HepG2 (cell line): Measurements from ENCODE around the gene NOTCH4. TPM values are rescaled to one million over a fixed set of nuclear protein-coding genes. Genes with fewer than 3 reads are reported as not detected.

ENCODE experiments used
- ARNTL ChIP-seq: sonication (generic); formaldehyde crosslinking; IDR thresholded peaks from 2 replicates; pipeline ENCODE4 v1.4.0; 2020; ENCODE audit warnings: mild to moderate bottlenecking, missing genetic modification reagents
- ASH2L ChIP-seq: fragments of 300-600, 200-600 bp; sonication (generic); IDR thresholded peaks from 2 replicates; pipeline ENCODE4 v1.7.0; 2017; ENCODE audit warnings: low read depth, mild to moderate bottlenecking, moderate library complexity, mixed read lengths, low read length; ENCODE audit not compliant: insufficient read length
- ATF6 ChIP-seq: sonication (generic); formaldehyde crosslinking; conservative IDR thresholded peaks from 2 replicates; pipeline ENCODE4 v1.4.0; 2020; ENCODE audit warnings: missing genetic modification reagents
- BCL3 ChIP-seq: sonication (generic); formaldehyde crosslinking; IDR thresholded peaks from 2 replicates; pipeline ENCODE4 v1.5.1; 2020; ENCODE audit warnings: mild to moderate bottlenecking, missing genetic modification reagents, moderate library complexity
- BRCA1 ChIP-seq: sonication (generic); formaldehyde crosslinking; IDR thresholded peaks from 2 replicates; pipeline ENCODE4 v1.4.0; 2020; ENCODE audit warnings: missing genetic modification reagents
- BRD4 ChIP-seq: sonication (generic); formaldehyde crosslinking; IDR thresholded peaks from 2 replicates; pipeline ENCODE4 v1.4.0; 2020; ENCODE audit warnings: missing genetic modification reagents
- FOXP1 ChIP-seq, 2 experiments: fragments of 450-650 bp in 1 of 2; IDR thresholded peaks; 2 replicates each; pipeline ENCODE4 v1.6.1; 2017 to 2018; ENCODE audit warnings: antibody characterized with exemption in 1 of 2
- GPN1 ChIP-seq: sonication (generic); formaldehyde crosslinking; IDR thresholded peaks from 2 replicates; pipeline ENCODE4 v1.5.1; 2020; ENCODE audit warnings: missing genetic modification reagents, borderline replicate concordance
- KLF16 ChIP-seq, 2 experiments: sonication (generic) in 1 of 2; formaldehyde crosslinking in 1 of 2; IDR thresholded peaks; 2 replicates each; pipeline versions ENCODE4 v1.6.1 to v1.8.0; 2016 to 2023; ENCODE audit warnings: missing genetic modification reagents in 2 of 2, missing compliant biosample characterization in 1 of 2
- MIXL1 ChIP-seq: IDR thresholded peaks from 2 replicates; pipeline ENCODE4 v1.6.1; 2016
- MLXIP ChIP-seq: sonication (generic); formaldehyde crosslinking; IDR thresholded peaks from 2 replicates; pipeline ENCODE4 v1.9.0; 2021; ENCODE audit warnings: missing genetic modification reagents, borderline replicate concordance
- NFE2L2 ChIP-seq: fragments of 150-350 bp; IDR thresholded peaks from 2 replicates; pipeline ENCODE4 v1.6.1; 2014; ENCODE audit warnings: low read length
- RBAK ChIP-seq: sonication (generic); formaldehyde crosslinking; IDR thresholded peaks from 2 replicates; pipeline ENCODE4 v1.5.1; 2020; ENCODE audit warnings: mild to moderate bottlenecking, missing genetic modification reagents
- TCF12 ChIP-seq, 2 experiments: fragments of 450-650 bp in 1 of 2; sonication (generic) in 1 of 2; formaldehyde crosslinking in 1 of 2; IDR thresholded peaks; 2 replicates each; pipeline versions ENCODE4 v1.6.1 to v1.8.0; 2017 to 2022; ENCODE audit warnings: antibody characterized with exemption in 1 of 2, mild to moderate bottlenecking in 1 of 2, missing genetic modification reagents in 1 of 2, moderate library complexity in 1 of 2
- TRIM24 ChIP-seq: sonication (generic); formaldehyde crosslinking; IDR thresholded peaks from 2 replicates; pipeline ENCODE4 v1.8.0; 2022; ENCODE audit warnings: mild to moderate bottlenecking, missing genetic modification reagents
- ZBTB10 ChIP-seq: sonication (generic); formaldehyde crosslinking; IDR thresholded peaks from 2 replicates; pipeline ENCODE4 v1.4.0; 2020; ENCODE audit warnings: missing genetic modification reagents, borderline replicate concordance
- ZNF136 ChIP-seq: sonication (generic); formaldehyde crosslinking; IDR thresholded peaks from 2 replicates; pipeline ENCODE4 v1.8.1; 2022; ENCODE audit warnings: low read depth, mild to moderate bottlenecking, moderate library complexity, missing genetic modification reagents
- ZNF263 ChIP-seq: sonication (generic); formaldehyde crosslinking; IDR thresholded peaks from 2 replicates; pipeline ENCODE4 v1.4.0; 2020; ENCODE audit warnings: missing genetic modification reagents
- ZNF333 ChIP-seq: sonication (generic); formaldehyde crosslinking; IDR thresholded peaks from 2 replicates; pipeline ENCODE4 v1.4.0; 2020; ENCODE audit warnings: mild to moderate bottlenecking, missing genetic modification reagents, borderline replicate concordance
- ZNF431 ChIP-seq: sonication (generic); formaldehyde crosslinking; IDR thresholded peaks from 2 replicates; pipeline ENCODE4 v1.9.0; 2022; ENCODE audit warnings: missing genetic modification reagents, low read depth, mild to moderate bottlenecking, borderline replicate concordance
- ZNF678 ChIP-seq: sonication (generic); formaldehyde crosslinking; IDR thresholded peaks from 2 replicates; pipeline ENCODE4 v1.4.0; 2020; ENCODE audit warnings: mild to moderate bottlenecking, missing genetic modification reagents
- polyA plus RNA-seq, 8 experiments: library from polyadenylated mRNA; depleted of rRNA in 3 of 8; stranded (reverse) in 7 of 8; unstranded in 1 of 8; fragments of >200 nt; fragmentation: Illumina TruSeq in 4 of 8; extraction: Trizol in 4 of 8; gene quantifications; 2 replicates each; pipeline versions ENCODE4 v1.2.1 to v1.2.3, GENCODE V29; 2011 to 2016; ENCODE audit warnings: low read depth in 4 of 8, missing spikeins in 1 of 8, mixed read lengths in 1 of 8; ENCODE audit not compliant: insufficient read depth in 1 of 8
- total RNA-seq, 5 experiments: library from RNA; depleted of rRNA; stranded (reverse); fragments of >200 nt; fragmentation: Illumina TruSeq; extraction: Trizol; gene quantifications; 2 replicates each; pipeline ENCODE4 v1.2.3, GENCODE V29; 2016; ENCODE audit warnings: low read depth in 1 of 5

NOTCH4 gene
- total and polyA plus RNA-seq, 2 of the 13 experiments (the other 11 are each of a cell fraction or from before 2014, with no cell fraction given): 0.51 to 0.83 TPM

- no peak for TF ChIP-seq ATF6 (CRISPR knock-in tag)
- no peak; a peak in 1 of 4 replicates for TF ChIP-seq KLF16 (CRISPR knock-in tag; IDR thresholded peaks at IDR 0.05)
- no peak for TF ChIP-seq GPN1 (CRISPR knock-in tag)
- TF ChIP-seq ZBTB10 (CRISPR knock-in tag): no peak
- 0 out of 2 replicates have a peak, but pooled peaks have one; percentile 14 for TF ChIP-seq ZNF263
- TF ChIP-seq ASH2L: peak; percentile 5
- no peak for TF ChIP-seq NFE2L2
- no peak for TF ChIP-seq RBAK (CRISPR knock-in tag)
- no peak for TF ChIP-seq TRIM24 (CRISPR knock-in tag)
- no peak for TF ChIP-seq BCL3 (CRISPR knock-in tag)
- no peak for TF ChIP-seq TCF12 (IDR thresholded peaks at IDR 0.05)
- TF ChIP-seq TCF12 (CRISPR knock-in tag; IDR thresholded peaks at IDR 0.05): no peak
- TF ChIP-seq ZNF678 (CRISPR knock-in tag): no peak
- no peak for TF ChIP-seq BRD4 (CRISPR knock-in tag)
- TF ChIP-seq ZNF333 (CRISPR knock-in tag): no peak
- no peak for TF ChIP-seq MLXIP
- 0 out of 2 replicates have a peak, but pooled peaks have one; percentile 46 for TF ChIP-seq ZNF431
- no peak for TF ChIP-seq FOXP1 (IDR thresholded peaks at IDR 0.05)
- no peak for TF ChIP-seq FOXP1 (CRISPR knock-in tag; IDR thresholded peaks at IDR 0.05)
- TF ChIP-seq ZNF136 (CRISPR knock-in tag): no peak; the same call in 1 of the 2 replicates
- no peak for TF ChIP-seq MIXL1 (CRISPR knock-in tag)
- TF ChIP-seq ARNTL (CRISPR knock-in tag): no peak
- TF ChIP-seq BRCA1 (CRISPR knock-in tag): no peak
Measured at GRCh38 chr6:32177183-32177787, 46.6 kb downstream of the NOTCH4 start (continued).
